HepG2 (cell line): ENCODE measurements around the gene DTNB. TPM values are rescaled to one million over a fixed set of nuclear protein-coding genes. Genes with fewer than 3 reads are reported as not detected.

ENCODE experiments used
- ATAC-seq: fragments of 200-7000 bp; cut with Tn5 transposase; 3 replicates; pipeline ENCODE4 v1.9.1; 2020; ENCODE audit warnings: mild to moderate bottlenecking, moderate library complexity
- BruUV-seq: library from RNA; stranded (reverse); fragments of 400-500 nt; replicated peaks from 2 replicates; lab custom pipeline; 2021; lab: Mats Ljungman, UMichigan
- CTCF ChIA-PET: fragments of 300-600 bp; formaldehyde crosslinking; extraction: SDS; loops from one replicate; lab custom pipeline; 2021; ENCODE audit warnings: low total read pairs, inconsistent platforms, low intra/inter-chr PET ratio; lab: Yijun Ruan, JAX
- POLR2A ChIA-PET: fragments of 350-600 bp; sonication (Branson Sonifier 250); formaldehyde crosslinking; loops from one replicate; lab custom pipeline; 2020; ENCODE audit warnings: antibody characterized with exemption, inconsistent platforms; lab: Yijun Ruan, JAX
- DNase-seq: peaks from one replicate; pipeline ENCODE4 v3.0.0-alpha.2; 2015; ENCODE audit warnings: low spot score
- FAIRE-seq: peaks from 3 replicates; lab custom pipeline; 2011; peaks lifted over from hg19 to GRCh38; lab: Jason Lieb, UNC
- H2AFZ ChIP-seq: one replicate; pipeline ENCODE4 v1.6.1; 2011; ENCODE audit warnings: low read length, inconsistent platforms
- H3K27ac ChIP-seq: fragments of 300-600 bp; 3 replicates; pipeline ENCODE4 v1.8.0; 2011; ENCODE audit warnings: mixed run types, mild to moderate bottlenecking, mixed read lengths, low read length, inconsistent platforms; ENCODE audit not compliant: insufficient read depth; ENCODE audit errors: extremely low read length
- H3K27me3 ChIP-seq, 2 experiments: fragments of 200-600 bp in 1 of 2; 2 replicates in 1 of 2; 3 replicates in 1 of 2; pipeline versions ENCODE4 v1.6.0 to v1.8.0; 2011; ENCODE audit warnings: low read length in 2 of 2, mild to moderate bottlenecking in 2 of 2, moderate library complexity in 2 of 2, inconsistent platforms in 1 of 2; ENCODE audit not compliant: insufficient read depth in 2 of 2, control insufficient read depth in 1 of 2
- H3K36me3 ChIP-seq, 2 experiments: fragments of 200-600 bp in 1 of 2; replicated peaks in 1 of 2; 2 replicates in 1 of 2; 3 replicates in 1 of 2; pipeline versions ENCODE4 v1.5.1 to v1.8.0; 2011; ENCODE audit warnings: low read length in 2 of 2, inconsistent platforms in 1 of 2; ENCODE audit not compliant: insufficient read depth in 2 of 2, control insufficient read depth in 1 of 2
- H3K4me1 ChIP-seq: 2 replicates; pipeline ENCODE4 v1.5.1; 2012; ENCODE audit warnings: low read length, inconsistent platforms; ENCODE audit not compliant: insufficient read depth
- H3K4me2 ChIP-seq: 2 replicates; pipeline ENCODE4 v1.6.0; 2011; ENCODE audit warnings: low read depth, low read length, inconsistent platforms
- H3K4me3 ChIP-seq, 3 experiments: fragments of 200-600 bp in 1 of 3; sonication (generic), shearing (Covaris generic) in 1 of 3; replicated peaks in 1 of 3; 2 replicates each; pipeline ENCODE4 v1.5.1; 2011 to 2016; ENCODE audit warnings: low read length in 3 of 3, inconsistent platforms in 2 of 3, low read depth in 2 of 3, mild to moderate bottlenecking in 2 of 3, control low read depth in 1 of 3, mixed read lengths in 1 of 3; ENCODE audit not compliant: insufficient read depth in 1 of 3
- H3K79me2 ChIP-seq: one replicate; pipeline ENCODE4 v1.6.1; 2011; ENCODE audit warnings: low read length, inconsistent platforms; ENCODE audit not compliant: insufficient read depth
- H3K9ac ChIP-seq: 2 replicates; pipeline ENCODE4 v1.6.0; 2011; ENCODE audit warnings: mild to moderate bottlenecking, low read depth, low read length, inconsistent platforms; ENCODE audit not compliant: insufficient read depth
- H3K9me3 ChIP-seq: 2 replicates; pipeline ENCODE4 v1.5.1; 2012; ENCODE audit warnings: mild to moderate bottlenecking, low read length
- H4K20me1 ChIP-seq: 2 replicates; pipeline ENCODE4 v1.6.0; 2011; ENCODE audit warnings: inconsistent platforms, mild to moderate bottlenecking, low read length, moderate library complexity; ENCODE audit not compliant: insufficient read depth
- ARID4A ChIP-seq: sonication (generic); formaldehyde crosslinking; IDR thresholded peaks from 2 replicates; pipeline ENCODE4 v1.5.0; 2020; ENCODE audit warnings: mild to moderate bottlenecking, missing genetic modification reagents, borderline replicate concordance
- EEA1 ChIP-seq: sonication (generic); formaldehyde crosslinking; IDR thresholded peaks from 2 replicates; pipeline ENCODE4 v1.5.1; 2020; ENCODE audit warnings: mild to moderate bottlenecking, missing genetic modification reagents, borderline replicate concordance
- FOXM1 ChIP-seq: sonication (generic); formaldehyde crosslinking; IDR thresholded peaks from 2 replicates; pipeline ENCODE4 v1.5.0; 2020; ENCODE audit warnings: missing genetic modification reagents
- MAFF ChIP-seq: IDR thresholded peaks from 2 replicates; pipeline ENCODE4 v1.6.1; 2011; ENCODE audit warnings: low read depth, low read length, improper control_type of control experiment
- MAFK ChIP-seq, 2 experiments: IDR thresholded peaks in 1 of 2; conservative IDR thresholded peaks in 1 of 2; 2 replicates each; pipeline ENCODE4 v1.6.1; 2011; ENCODE audit warnings: improper control_type of control experiment in 2 of 2, low read length in 2 of 2
- SAP130 ChIP-seq: IDR thresholded peaks from 2 replicates; pipeline ENCODE4 v1.6.1; 2016; ENCODE audit warnings: low read depth
- SIN3B ChIP-seq: fragments of 150-350 bp; IDR thresholded peaks from 2 replicates; pipeline ENCODE4 v1.6.1; 2014; ENCODE audit warnings: low read length
- ZFY ChIP-seq: sonication (generic); formaldehyde crosslinking; IDR thresholded peaks from 2 replicates; pipeline ENCODE4 v1.4.0; 2020; ENCODE audit warnings: missing genetic modification reagents
- ZMAT3 ChIP-seq: sonication (generic); formaldehyde crosslinking; conservative IDR thresholded peaks from 2 replicates; pipeline ENCODE4 v1.7.0; 2021; ENCODE audit warnings: missing genetic modification reagents
- ZNF230 ChIP-seq: sonication (generic); formaldehyde crosslinking; IDR thresholded peaks from 2 replicates; pipeline ENCODE4 v1.4.0; 2020; ENCODE audit warnings: mild to moderate bottlenecking, missing genetic modification reagents
- ZNF317 ChIP-seq: sonication (generic); formaldehyde crosslinking; IDR thresholded peaks from 2 replicates; pipeline ENCODE4 v1.5.0; 2020; ENCODE audit warnings: mild to moderate bottlenecking, missing genetic modification reagents
- WGBS: methylation state at CpG from one replicate; pipeline ENCODE4 v1.1.6; 2017; ENCODE audit warnings: low lambda C conversion rate; 5-methylcytosine and 5-hydroxymethylcytosine counted together
- in situ Hi-C: cut with HindIII; loops from 2 replicates; pipeline ENCODE4 v1.10.0; 2017; ENCODE audit warnings: low pct_unique_long_range_greater_than_20kb; ENCODE audit not compliant: extremely low pct_ligation_motif_present
- intact Hi-C: fragments of 100-400 bp; cut with micrococcal nuclease; formaldehyde crosslinking; loops from one replicate; pipeline ENCODE4 v1.10.0; 2022; ENCODE audit not compliant: unreplicated experiment
- polyA plus RNA-seq, 8 experiments: library from polyadenylated mRNA; depleted of rRNA in 3 of 8; stranded (reverse) in 7 of 8; unstranded in 1 of 8; fragments of >200 nt; fragmentation: Illumina TruSeq in 4 of 8; extraction: Trizol in 4 of 8; gene quantifications; 2 replicates each; pipeline versions ENCODE4 v1.2.1 to v1.2.3, GENCODE V29; 2011 to 2016; ENCODE audit warnings: low read depth in 4 of 8, missing spikeins in 1 of 8, mixed read lengths in 1 of 8; ENCODE audit not compliant: insufficient read depth in 1 of 8
- total RNA-seq, 5 experiments: library from RNA; depleted of rRNA; stranded (reverse); fragments of >200 nt; fragmentation: Illumina TruSeq; extraction: Trizol; gene quantifications; 2 replicates each; pipeline ENCODE4 v1.2.3, GENCODE V29; 2016; ENCODE audit warnings: low read depth in 1 of 5
- TF ChIP-seq, protein P1 (sequence below), 2 experiments: IDR thresholded peaks; 2 replicates each; pipeline ENCODE4 v1.6.1; 2011 to 2012; ENCODE audit warnings: low read length in 2 of 2, borderline replicate concordance in 1 of 2, low read depth in 1 of 2, mild to moderate bottlenecking in 1 of 2, moderate library complexity in 1 of 2

The DTNB gene
- total and polyA plus RNA-seq, 2 of the 13 experiments (the other 11 are each of a cell fraction or from before 2014, with no cell fraction given): 14.4 to 23.9 TPM

- ATAC-seq: no peak
- Histone ChIP-seq H4K20me1 (no peaks in the 10 kb centered on the region), H3K27me3 (no peaks in the 10 kb centered on the region), H3K79me2 (no peaks in the 10 kb centered on the region), H3K9ac (no peak overlapping the region), H3K4me2 (no peak overlapping the region)
- BruUV-seq: no TSS peak
- no peak for DNase-seq
- TF ChIP-seq ZMAT3 (CRISPR knock-in tag) (no peak), ZNF317 (CRISPR knock-in tag) (no peak), MAFK (conservative IDR thresholded peaks at IDR 0.05 in 1 of 2, IDR thresholded peaks at IDR 0.05 in 1 of 2; ENCODE audit: low read length in 2 of 2) (peak; percentile 54 to 62; a peak in 3 of 4 replicates), FOXM1 (CRISPR knock-in tag) (no peak), MAFF (peak; percentile 36; the same call in 1 of the 2 replicates), SAP130 (CRISPR knock-in tag) (no peak)
- TF ChIP-seq, all 625 proteins: peak for 2
- Histone ChIP-seq H2AFZ (no peak overlapping the region), H3K4me3 (no peak overlapping the region), H3K36me3 (no peaks in the 10 kb centered on the region), H3K4me1 (peaks cover 19% of the 10 kb centered on the region), H3K27ac (no peak overlapping the region), H3K9me3 (no peaks in the 10 kb centered on the region)
- ChIA-PET CTCF (no interaction called here), POLR2A (no interaction called here)
- intact Hi-C loops: no loop called here
- in situ Hi-C loops: no loop called here
- FAIRE-seq: no peak
- 83% methylated on average over 1 of the region's 1 CpG for WGBS
Observed at GRCh38 chr2:25493207-25493606, 180.2 kb downstream of the DTNB start.

GRCh38 chr2:25492726-25493125 is 180.7 kb downstream of the DTNB start:
- Histone ChIP-seq H3K36me3 (no peaks in the 10 kb centered on the region), H2AFZ (no peak overlapping the region), H3K4me1 (peaks cover 19% of the 10 kb centered on the region), H3K9ac (no peak overlapping the region), H3K9me3 (no peaks in the 10 kb centered on the region), H4K20me1 (no peaks in the 10 kb centered on the region), H3K4me3 (no peak overlapping the region), H3K79me2 (no peaks in the 10 kb centered on the region), H3K27ac (no peak overlapping the region), H3K4me2 (no peak overlapping the region), H3K27me3 (no peaks in the 10 kb centered on the region)
- in situ Hi-C loops: no loop called here
- FAIRE-seq (no peak), DNase-seq (no peak), ATAC-seq (no peak)
- ChIA-PET POLR2A (no interaction called here), CTCF (no interaction called here)
- no TSS peak for BruUV-seq
- whole genome bisulfite sequencing: 95% methylated on average over 3 of the region's 3 CpGs
- intact Hi-C loops: no loop called here
- TF ChIP-seq EEA1 (CRISPR knock-in tag): no peak
- TF ChIP-seq ZNF230 (CRISPR knock-in tag): no peak
- no peak for TF ChIP-seq ARID4A (CRISPR knock-in tag)
- no peak for TF ChIP-seq SIN3B
- TF ChIP-seq, protein P1, sequence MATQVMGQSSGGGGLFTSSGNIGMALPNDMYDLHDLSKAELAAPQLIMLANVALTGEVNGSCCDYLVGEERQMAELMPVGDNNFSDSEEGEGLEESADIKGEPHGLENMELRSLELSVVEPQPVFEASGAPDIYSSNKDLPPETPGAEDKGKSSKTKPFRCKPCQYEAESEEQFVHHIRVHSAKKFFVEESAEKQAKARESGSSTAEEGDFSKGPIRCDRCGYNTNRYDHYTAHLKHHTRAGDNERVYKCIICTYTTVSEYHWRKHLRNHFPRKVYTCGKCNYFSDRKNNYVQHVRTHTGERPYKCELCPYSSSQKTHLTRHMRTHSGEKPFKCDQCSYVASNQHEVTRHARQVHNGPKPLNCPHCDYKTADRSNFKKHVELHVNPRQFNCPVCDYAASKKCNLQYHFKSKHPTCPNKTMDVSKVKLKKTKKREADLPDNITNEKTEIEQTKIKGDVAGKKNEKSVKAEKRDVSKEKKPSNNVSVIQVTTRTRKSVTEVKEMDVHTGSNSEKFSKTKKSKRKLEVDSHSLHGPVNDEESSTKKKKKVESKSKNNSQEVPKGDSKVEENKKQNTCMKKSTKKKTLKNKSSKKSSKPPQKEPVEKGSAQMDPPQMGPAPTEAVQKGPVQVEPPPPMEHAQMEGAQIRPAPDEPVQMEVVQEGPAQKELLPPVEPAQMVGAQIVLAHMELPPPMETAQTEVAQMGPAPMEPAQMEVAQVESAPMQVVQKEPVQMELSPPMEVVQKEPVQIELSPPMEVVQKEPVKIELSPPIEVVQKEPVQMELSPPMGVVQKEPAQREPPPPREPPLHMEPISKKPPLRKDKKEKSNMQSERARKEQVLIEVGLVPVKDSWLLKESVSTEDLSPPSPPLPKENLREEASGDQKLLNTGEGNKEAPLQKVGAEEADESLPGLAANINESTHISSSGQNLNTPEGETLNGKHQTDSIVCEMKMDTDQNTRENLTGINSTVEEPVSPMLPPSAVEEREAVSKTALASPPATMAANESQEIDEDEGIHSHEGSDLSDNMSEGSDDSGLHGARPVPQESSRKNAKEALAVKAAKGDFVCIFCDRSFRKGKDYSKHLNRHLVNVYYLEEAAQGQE (IDR thresholded peaks at IDR 0.05; ENCODE audit: borderline replicate concordance in 1 of 2, low read depth in 1 of 2, low read length in 2 of 2): no peak
- no peak for TF ChIP-seq ZFY (CRISPR knock-in tag)
